Measurements from ENCODE around the gene MTMR10. TPM values are rescaled to one million over a fixed set of nuclear protein-coding genes. Genes with fewer than 3 reads are reported as not detected.

MTMR10 gene
- total RNA-seq, 2 experiments from 2014 or later, result 41.2 to 42.0 TPM

DNA sequence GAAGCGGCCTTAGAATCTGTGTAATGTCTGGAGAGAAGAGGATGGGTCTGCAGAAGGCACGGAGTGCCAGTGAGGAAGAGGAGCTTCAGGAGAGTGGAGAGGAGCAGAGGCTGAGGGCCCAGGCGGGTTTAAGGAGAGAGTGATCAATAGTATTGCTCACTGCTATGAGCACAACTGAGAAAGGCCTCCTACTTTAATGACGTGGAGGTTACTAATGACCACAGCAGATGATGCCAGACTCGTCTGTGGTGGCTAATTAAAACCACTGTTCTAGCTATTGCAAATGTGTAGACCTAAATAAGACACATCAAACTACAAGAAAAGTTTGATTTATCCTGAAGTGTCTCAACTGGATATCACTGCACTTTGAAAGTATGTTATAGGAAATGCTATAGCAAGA lies 33.2 kb downstream of the MTMR10 start:
- Mint-ChIP-seq H3K9me3 (no peaks in the 10 kb centered on the region), H3K27ac (no peak overlapping the region), H3K36me3 (ENCODE audit: low read depth) (peaks cover 95% of the 10 kb centered on the region), H3K27me3 (no peaks in the 10 kb centered on the region), H3K4me1 (ENCODE audit: low read depth) (peaks cover 16% of the 10 kb centered on the region), H3K4me3 (no peak overlapping the region)
- H3K36me3 ChIP-seq (ENCODE audit: insufficient read depth, low read length), result peaks cover 76% of the 10 kb centered on the region
- no peaks in the 10 kb centered on the region for H3K9me3 ChIP-seq (ENCODE audit: control insufficient read depth in 1 of 2, insufficient read depth in 1 of 2, low read length in 2 of 2)
- ATAC-seq (ENCODE audit: poor library complexity), result no peak
- no peak overlapping the region for H3K27ac ChIP-seq (ENCODE audit: low read depth in 1 of 2, low read length in 2 of 2)
- intact Hi-C loops (cut with DNase I, micrococcal nuclease), result no loop called here
- CTCF ChIA-PET, result no interaction called here
- H3K4me1 ChIP-seq (ENCODE audit: insufficient read depth, low read length), result peaks cover 4% of the 10 kb centered on the region
- H3K4me3 ChIP-seq (ENCODE audit: low read length), result no peak overlapping the region
- POLR2A ChIA-PET, result no interaction called here
- TF ChIP-seq, protein P1, sequence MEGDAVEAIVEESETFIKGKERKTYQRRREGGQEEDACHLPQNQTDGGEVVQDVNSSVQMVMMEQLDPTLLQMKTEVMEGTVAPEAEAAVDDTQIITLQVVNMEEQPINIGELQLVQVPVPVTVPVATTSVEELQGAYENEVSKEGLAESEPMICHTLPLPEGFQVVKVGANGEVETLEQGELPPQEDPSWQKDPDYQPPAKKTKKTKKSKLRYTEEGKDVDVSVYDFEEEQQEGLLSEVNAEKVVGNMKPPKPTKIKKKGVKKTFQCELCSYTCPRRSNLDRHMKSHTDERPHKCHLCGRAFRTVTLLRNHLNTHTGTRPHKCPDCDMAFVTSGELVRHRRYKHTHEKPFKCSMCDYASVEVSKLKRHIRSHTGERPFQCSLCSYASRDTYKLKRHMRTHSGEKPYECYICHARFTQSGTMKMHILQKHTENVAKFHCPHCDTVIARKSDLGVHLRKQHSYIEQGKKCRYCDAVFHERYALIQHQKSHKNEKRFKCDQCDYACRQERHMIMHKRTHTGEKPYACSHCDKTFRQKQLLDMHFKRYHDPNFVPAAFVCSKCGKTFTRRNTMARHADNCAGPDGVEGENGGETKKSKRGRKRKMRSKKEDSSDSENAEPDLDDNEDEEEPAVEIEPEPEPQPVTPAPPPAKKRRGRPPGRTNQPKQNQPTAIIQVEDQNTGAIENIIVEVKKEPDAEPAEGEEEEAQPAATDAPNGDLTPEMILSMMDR (IDR thresholded peaks at IDR 0.05), result no peak
- no peaks in the 10 kb centered on the region for H3K27me3 ChIP-seq (ENCODE audit: control insufficient read depth in 1 of 2, insufficient read depth in 2 of 2, low read length in 2 of 2)
- DNase-seq, result no peak

DNA sequence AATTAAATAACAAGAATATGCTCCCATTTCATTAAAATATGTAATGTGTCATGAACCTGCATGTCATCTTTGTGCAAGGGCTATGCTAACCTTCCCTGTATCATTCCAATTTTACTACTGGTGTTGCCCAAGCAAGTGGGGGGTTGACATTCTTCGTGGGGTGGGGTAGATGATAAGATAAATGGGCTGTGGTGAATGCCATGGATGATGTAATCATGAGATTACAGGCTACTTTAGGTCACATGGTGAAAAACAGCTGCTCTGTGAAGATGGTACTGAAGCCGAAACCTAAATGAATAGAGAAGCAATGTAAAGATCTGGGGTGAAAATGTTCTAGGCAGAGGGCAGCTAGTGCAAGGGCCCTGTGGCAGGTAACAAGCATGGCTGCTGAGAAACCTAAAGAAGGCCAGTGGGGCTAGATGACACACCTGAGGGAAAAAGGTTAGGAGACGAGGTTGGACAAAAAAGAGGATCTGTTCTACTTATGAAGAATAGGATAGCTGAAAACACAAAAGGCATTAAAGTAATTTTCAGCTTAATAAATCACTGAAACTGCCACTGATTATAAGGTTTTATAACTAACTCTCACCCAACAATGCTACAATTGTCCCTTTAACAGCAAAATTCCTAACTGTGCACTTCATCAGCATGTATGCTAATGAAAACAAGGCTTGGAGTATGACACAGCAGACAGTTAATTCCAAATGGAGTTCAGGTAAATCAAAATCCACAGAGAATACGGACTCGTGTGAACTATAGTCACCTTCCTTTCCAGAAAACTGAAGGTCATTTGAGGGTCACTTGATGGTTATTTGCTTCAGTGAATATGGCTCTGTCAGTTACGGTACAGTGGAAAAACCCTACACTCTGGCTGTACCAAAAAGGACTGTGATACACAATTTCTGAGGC lies 35.0 kb downstream of the MTMR10 start:
- ATAC-seq (ENCODE audit: poor library complexity), result no peak
- H3K4me1 ChIP-seq (ENCODE audit: insufficient read depth, low read length), result no peaks in the 10 kb centered on the region
- no peaks in the 10 kb centered on the region for H3K27me3 ChIP-seq (ENCODE audit: control insufficient read depth in 1 of 2, insufficient read depth in 2 of 2, low read length in 2 of 2)
- no peak overlapping the region for H3K4me3 Mint-ChIP-seq
- H3K36me3 ChIP-seq (ENCODE audit: insufficient read depth, low read length), result peaks cover 85% of the 10 kb centered on the region
- ChIA-PET POLR2A (no interaction called here), CTCF (no interaction called here)
- no peak for DNase-seq
- no peaks in the 10 kb centered on the region for H3K9me3 Mint-ChIP-seq
- H3K27ac ChIP-seq (ENCODE audit: low read depth in 1 of 2, low read length in 2 of 2), result no peak overlapping the region
- no peak overlapping the region for H3K27ac Mint-ChIP-seq
- no peak overlapping the region for H3K4me3 ChIP-seq (ENCODE audit: low read length)
- peaks cover 1% of the 10 kb centered on the region for H3K4me1 Mint-ChIP-seq (ENCODE audit: low read depth)
- no peaks in the 10 kb centered on the region for H3K9me3 ChIP-seq (ENCODE audit: control insufficient read depth in 1 of 2, insufficient read depth in 1 of 2, low read length in 2 of 2)
- intact Hi-C loops (cut with DNase I, micrococcal nuclease), result no loop called here
- peaks cover 98% of the 10 kb centered on the region for H3K36me3 Mint-ChIP-seq (ENCODE audit: low read depth)
- H3K27me3 Mint-ChIP-seq, result no peaks in the 10 kb centered on the region
- TF ChIP-seq, protein P1 (IDR thresholded peaks at IDR 0.05), result no peak

DNA sequence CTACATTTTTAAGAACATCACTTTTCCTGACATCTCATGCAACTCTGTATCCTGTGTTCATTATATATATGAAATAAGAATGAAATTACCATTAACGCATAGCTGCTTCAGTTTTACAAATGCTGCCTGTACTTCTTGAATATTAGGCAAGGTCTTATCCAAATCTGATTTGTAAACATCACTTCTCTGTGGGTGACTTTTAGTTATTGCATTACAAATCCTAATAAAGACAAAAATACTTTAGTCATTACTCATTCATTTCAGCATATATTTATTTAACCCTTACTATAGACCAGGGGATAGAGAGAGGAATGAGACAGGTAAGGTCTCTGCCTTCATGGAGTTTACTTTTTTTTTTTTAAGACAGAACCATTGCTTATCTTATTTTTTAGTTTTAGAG lies 36.8 kb downstream of the MTMR10 start:
- intact Hi-C loops (cut with DNase I, micrococcal nuclease), result no loop called here
- Histone ChIP-seq H3K27me3 (ENCODE audit: control insufficient read depth in 1 of 2, insufficient read depth in 2 of 2, low read length in 2 of 2) (no peaks in the 10 kb centered on the region), H3K27ac (ENCODE audit: low read depth in 1 of 2, low read length in 2 of 2) (no peak overlapping the region), H3K4me3 (ENCODE audit: low read length) (no peak overlapping the region), H3K36me3 (ENCODE audit: insufficient read depth, low read length) (peaks cover 88% of the 10 kb centered on the region), H3K4me1 (ENCODE audit: insufficient read depth, low read length) (no peaks in the 10 kb centered on the region), H3K9me3 (ENCODE audit: control insufficient read depth in 1 of 2, insufficient read depth in 1 of 2, low read length in 2 of 2) (no peaks in the 10 kb centered on the region)
- no peak for DNase-seq
- ChIA-PET CTCF (no interaction called here), POLR2A (no interaction called here)
- Mint-ChIP-seq H3K4me3 (no peak overlapping the region), H3K4me1 (ENCODE audit: low read depth) (no peaks in the 10 kb centered on the region), H3K27ac (no peak overlapping the region), H3K27me3 (no peaks in the 10 kb centered on the region), H3K36me3 (ENCODE audit: low read depth) (peaks cover 98% of the 10 kb centered on the region), H3K9me3 (no peaks in the 10 kb centered on the region)
- TF ChIP-seq, protein P1 (IDR thresholded peaks at IDR 0.05), result no peak
- ATAC-seq (ENCODE audit: poor library complexity), result no peak
